GM12801 (cell line): ENCODE measurements around the gene OR2AT4.

ENCODE experiments used
- TF ChIP-seq, protein P1 (sequence below): IDR thresholded peaks from one replicate; pipeline ENCODE4 v1.5.1; 2011; ENCODE audit warnings: control low read depth; ENCODE audit not compliant: insufficient read length; ENCODE audit errors: extremely low read depth

OR2AT4 gene

DNA sequence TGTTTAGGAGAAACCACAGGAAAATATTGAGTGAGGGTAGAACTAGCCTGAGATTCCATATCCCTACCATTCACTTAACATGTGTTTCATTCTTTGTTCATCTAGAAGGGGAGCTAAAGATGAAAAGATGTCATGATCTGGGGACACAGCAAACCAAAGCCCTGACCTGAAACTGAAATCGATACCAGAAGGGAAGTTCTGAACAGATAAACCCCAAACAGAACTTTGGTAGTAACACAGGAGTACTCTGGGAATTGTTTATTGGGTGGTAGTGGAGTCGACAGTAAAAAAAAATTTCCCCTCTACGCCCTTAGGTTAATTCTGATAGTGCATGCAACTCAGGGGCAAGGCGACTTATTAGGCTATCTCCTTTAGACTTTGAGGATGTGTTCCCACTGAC, 27.2 kb downstream of the OR2AT4 start:
- TF ChIP-seq, protein P1, sequence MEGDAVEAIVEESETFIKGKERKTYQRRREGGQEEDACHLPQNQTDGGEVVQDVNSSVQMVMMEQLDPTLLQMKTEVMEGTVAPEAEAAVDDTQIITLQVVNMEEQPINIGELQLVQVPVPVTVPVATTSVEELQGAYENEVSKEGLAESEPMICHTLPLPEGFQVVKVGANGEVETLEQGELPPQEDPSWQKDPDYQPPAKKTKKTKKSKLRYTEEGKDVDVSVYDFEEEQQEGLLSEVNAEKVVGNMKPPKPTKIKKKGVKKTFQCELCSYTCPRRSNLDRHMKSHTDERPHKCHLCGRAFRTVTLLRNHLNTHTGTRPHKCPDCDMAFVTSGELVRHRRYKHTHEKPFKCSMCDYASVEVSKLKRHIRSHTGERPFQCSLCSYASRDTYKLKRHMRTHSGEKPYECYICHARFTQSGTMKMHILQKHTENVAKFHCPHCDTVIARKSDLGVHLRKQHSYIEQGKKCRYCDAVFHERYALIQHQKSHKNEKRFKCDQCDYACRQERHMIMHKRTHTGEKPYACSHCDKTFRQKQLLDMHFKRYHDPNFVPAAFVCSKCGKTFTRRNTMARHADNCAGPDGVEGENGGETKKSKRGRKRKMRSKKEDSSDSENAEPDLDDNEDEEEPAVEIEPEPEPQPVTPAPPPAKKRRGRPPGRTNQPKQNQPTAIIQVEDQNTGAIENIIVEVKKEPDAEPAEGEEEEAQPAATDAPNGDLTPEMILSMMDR: no peak

DNA sequence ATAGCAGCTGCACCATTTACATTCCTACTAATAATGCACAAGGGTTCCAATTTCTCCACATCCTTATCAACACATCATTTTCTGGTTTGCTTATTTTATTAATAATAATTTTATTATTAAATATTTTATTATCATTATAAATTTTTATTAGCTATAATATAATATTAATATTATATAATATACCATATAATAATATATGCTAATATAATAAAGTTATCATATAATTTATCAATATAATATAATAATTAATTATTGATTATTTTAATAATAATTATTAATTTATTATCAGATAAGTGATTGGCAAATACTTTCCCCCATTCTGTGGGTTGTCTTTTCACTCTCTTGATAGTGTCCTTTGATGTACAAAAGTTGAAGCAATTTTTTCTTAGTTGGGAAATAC, 27.7 kb downstream of the OR2AT4 start:
- TF ChIP-seq, protein P1: no peak

DNA sequence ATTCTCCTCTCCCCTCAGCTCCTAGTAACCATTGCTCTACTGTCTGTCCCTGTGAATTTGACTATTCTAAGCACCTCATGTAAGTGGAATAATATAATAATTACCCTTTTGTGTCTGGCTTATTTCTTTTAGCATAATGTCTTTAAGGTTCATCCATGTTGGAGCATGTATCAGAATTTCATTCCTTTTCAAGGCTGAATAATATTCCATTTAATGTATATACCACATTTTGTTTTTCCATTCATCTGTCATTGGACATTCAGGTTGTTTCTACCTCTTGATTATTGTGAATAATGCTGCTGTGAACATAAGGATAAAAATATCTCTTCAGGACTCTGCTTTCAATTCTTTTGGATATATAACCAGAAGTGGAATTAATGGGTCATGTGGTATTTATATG, 28.1 kb downstream of the OR2AT4 start:
- TF ChIP-seq, protein P1: no peak

DNA sequence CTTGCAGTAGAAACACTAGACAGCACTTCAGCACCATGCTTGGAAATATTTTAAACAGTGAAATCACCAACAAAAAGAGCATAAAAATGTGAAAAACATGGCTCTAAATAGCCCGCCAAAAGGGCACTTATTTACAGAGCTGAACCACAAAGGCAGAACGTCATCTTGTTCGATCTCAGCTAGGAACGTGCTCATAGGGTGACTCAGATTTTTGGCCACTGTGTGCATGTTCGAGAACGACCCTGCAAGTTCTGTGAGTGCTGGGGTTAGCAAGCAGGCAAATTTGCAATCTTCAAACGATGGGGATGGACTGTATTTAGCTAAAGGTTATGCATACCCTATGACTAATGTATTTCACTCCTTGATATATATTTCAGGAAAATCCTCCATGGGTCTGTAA, 30.6 kb downstream of the OR2AT4 start:
- TF ChIP-seq, protein P1: no peak

DNA sequence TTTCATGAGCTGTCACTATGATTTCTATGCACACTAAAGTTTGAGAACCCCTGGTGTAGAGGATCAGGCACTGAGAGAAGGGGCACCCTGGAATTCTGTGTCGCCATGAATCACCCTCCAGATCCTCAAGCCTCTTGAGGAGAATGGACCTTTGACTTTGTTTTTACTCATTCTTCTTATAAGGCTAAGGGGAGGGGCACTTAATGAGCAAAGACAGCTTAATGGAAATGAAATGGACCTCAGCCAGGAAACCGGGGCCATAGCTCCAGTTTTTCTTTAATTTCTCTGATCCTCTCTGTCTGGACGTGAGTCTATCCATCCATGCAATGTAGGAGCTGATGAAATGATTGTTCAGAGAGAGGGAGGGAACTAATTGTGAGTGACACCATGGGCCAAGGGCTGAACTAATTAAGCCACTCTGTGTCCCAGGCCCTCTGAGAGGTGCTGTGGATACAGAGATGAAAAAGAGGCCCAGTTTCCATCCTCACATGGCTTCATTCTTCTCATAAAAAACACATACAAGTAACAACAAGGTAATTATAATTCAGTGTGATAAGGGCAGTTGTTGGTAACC, 32.8 kb downstream of the OR2AT4 start:
- TF ChIP-seq, protein P1: no peak

DNA sequence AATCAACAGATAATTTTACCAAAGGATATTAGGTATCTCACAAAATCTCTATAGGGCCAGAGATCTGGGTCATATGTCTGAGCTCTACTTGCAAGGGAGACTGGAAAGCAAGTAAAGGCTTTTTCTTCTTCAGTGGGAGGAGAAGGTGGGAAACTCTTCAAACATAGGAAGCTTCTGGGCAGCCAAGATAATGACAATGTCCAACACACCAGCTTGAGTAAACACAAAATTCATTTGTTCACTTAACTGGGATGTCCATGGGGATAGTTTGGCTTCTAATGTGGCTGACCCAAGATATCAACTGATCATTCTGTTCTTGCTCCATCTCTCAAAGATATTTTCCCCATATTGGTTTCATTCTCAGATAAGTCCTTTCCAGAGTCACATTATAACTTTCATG, 37.4 kb downstream of the OR2AT4 start:
- TF ChIP-seq, protein P1: no peak

DNA sequence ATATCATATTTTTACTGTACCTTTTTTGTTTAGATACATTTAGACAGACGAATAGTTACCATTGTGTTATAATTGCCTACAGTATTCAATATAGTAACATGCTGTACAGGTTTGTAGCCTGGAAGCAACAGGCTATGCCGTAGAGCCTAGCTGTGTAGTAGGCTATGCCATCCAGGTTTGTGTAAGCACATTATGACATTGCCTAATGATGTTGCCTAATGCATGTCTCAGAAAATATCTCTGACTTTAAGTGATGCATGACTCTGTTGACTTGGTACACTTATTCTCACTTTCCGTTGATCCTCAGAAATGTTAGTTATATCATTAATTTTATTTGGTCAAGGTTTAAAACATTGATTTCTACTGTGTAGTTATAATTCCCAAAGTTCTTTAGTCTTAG, 39.9 kb downstream of the OR2AT4 start:
- TF ChIP-seq, protein P1: no peak
